K562 (cell line): ENCODE measurements around the gene ADCY6. TPM values are rescaled to one million over a fixed set of nuclear protein-coding genes. Genes with fewer than 3 reads are reported as not detected.

Experiments used
- ATAC-seq: fragments of 200-7000 bp; cut with Tn5 transposase; 3 replicates; pipeline ENCODE4 v1.9.1; 2020; ENCODE audit warnings: moderate library complexity
- BruUV-seq: library from RNA; stranded (reverse); fragments of 400-500 nt; replicated peaks from 2 replicates; lab custom pipeline; 2021; lab: Mats Ljungman, UMichigan
- CTCF ChIA-PET: fragments of 300-600 bp; formaldehyde crosslinking; extraction: SDS; loops from one replicate; lab custom pipeline; 2021; ENCODE audit warnings: low intra/inter-chr PET ratio; lab: Yijun Ruan, JAX
- POLR2A ChIA-PET: fragments of 300-600, 350-650 bp; sonication (Branson Sonifier 250); formaldehyde crosslinking; extraction: SDS; loops from one replicate; lab custom pipeline; 2021; ENCODE audit warnings: antibody characterized with exemption, inconsistent platforms; lab: Yijun Ruan, JAX
- DNase-seq, 4 experiments: peaks; one replicate each; pipeline versions ENCODE4 v3.0.0 to v3.0.0-alpha.2; 2011 to 2018; ENCODE audit warnings: low spot score in 3 of 4, mixed read lengths in 3 of 4; ENCODE audit errors: extremely low read depth in 1 of 4
- FAIRE-seq: peaks from 2 replicates; lab custom pipeline; 2011; peaks lifted over from hg19 to GRCh38; lab: Jason Lieb, UNC
- H2AFZ ChIP-seq: 2 replicates; pipeline ENCODE4 v1.6.0; 2011; ENCODE audit warnings: low read depth, low read length, control low read depth, inconsistent platforms
- H3K27ac ChIP-seq: fragments of 200-600 bp; 3 replicates; pipeline ENCODE4 v1.8.0; 2011; ENCODE audit warnings: low read depth, mild to moderate bottlenecking, control low read depth, inconsistent platforms, low read length, moderate library complexity, mixed read lengths; ENCODE audit errors: extremely low read depth
- H3K27me3 ChIP-seq, 2 experiments: fragments of 300-600 bp in 1 of 2; 2 replicates in 1 of 2; 3 replicates in 1 of 2; pipeline versions ENCODE4 v1.6.0 to v1.8.0; 2011; ENCODE audit warnings: inconsistent platforms in 2 of 2, low read length in 2 of 2, mild to moderate bottlenecking in 1 of 2, mixed read lengths in 1 of 2, moderate library complexity in 1 of 2; ENCODE audit not compliant: control insufficient read depth in 2 of 2, insufficient read depth in 2 of 2
- H3K36me3 ChIP-seq: fragments of 300-600 bp; 3 replicates; pipeline ENCODE4 v1.8.0; 2011; ENCODE audit warnings: mild to moderate bottlenecking, low read length, inconsistent platforms; ENCODE audit not compliant: control insufficient read depth, insufficient read depth
- H3K4me1 ChIP-seq, 2 experiments: fragments of 200-600 bp in 1 of 2; replicated peaks in 1 of 2; 2 replicates in 1 of 2; 3 replicates in 1 of 2; pipeline versions ENCODE4 v1.5.1 to v1.8.0; 2011; ENCODE audit warnings: inconsistent platforms in 2 of 2, low read length in 2 of 2, mild to moderate bottlenecking in 1 of 2, mixed read lengths in 1 of 2, moderate library complexity in 1 of 2; ENCODE audit not compliant: control insufficient read depth in 2 of 2, insufficient read depth in 2 of 2
- H3K4me2 ChIP-seq: 2 replicates; pipeline ENCODE4 v1.6.1; 2011; ENCODE audit warnings: low read length, control low read depth, inconsistent platforms, mixed read lengths; ENCODE audit not compliant: insufficient read depth
- H3K4me3 ChIP-seq: fragments of 200-600 bp; sonication (generic), shearing (Covaris generic); 2 replicates; pipeline ENCODE4 v1.5.1; 2016; ENCODE audit warnings: control low read depth, inconsistent platforms
- H3K79me2 ChIP-seq: fragments of 200-600 bp; 3 replicates; pipeline ENCODE4 v1.8.0; 2011; ENCODE audit warnings: low read length, inconsistent platforms; ENCODE audit not compliant: control insufficient read depth, insufficient read depth
- H3K9ac ChIP-seq, 2 experiments: 2 replicates each; pipeline versions ENCODE4 v1.6.0 to v1.6.1; 2011; ENCODE audit warnings: low read depth in 2 of 2, low read length in 2 of 2, control low read depth in 1 of 2, inconsistent platforms in 1 of 2, mild to moderate bottlenecking in 1 of 2, mixed read lengths in 1 of 2; ENCODE audit not compliant: insufficient read depth in 1 of 2
- H3K9me1 ChIP-seq: one replicate; pipeline ENCODE4 v1.6.0; 2011; ENCODE audit warnings: inconsistent platforms, mild to moderate bottlenecking, low read length, moderate library complexity; ENCODE audit not compliant: control insufficient read depth, insufficient read depth
- H3K9me3 ChIP-seq: replicated peaks from 2 replicates; pipeline ENCODE4 v1.5.1; 2011; ENCODE audit warnings: low read depth, low read length, inconsistent platforms; ENCODE audit not compliant: control insufficient read depth, insufficient read depth
- H4K20me1 ChIP-seq: replicated peaks from 2 replicates; pipeline ENCODE4 v1.6.1; 2011; ENCODE audit warnings: low read length, inconsistent platforms, mixed read lengths; ENCODE audit not compliant: control insufficient read depth, insufficient read depth
- HMG20B ChIP-seq: fragments of 250-450 bp; sonication (Bioruptor Pico); IDR thresholded peaks from 2 replicates; pipeline ENCODE4 v1.5.0; 2021; ENCODE audit warnings: mild to moderate bottlenecking
- SRF ChIP-seq, 2 experiments: fragments of 250-450, 450-650 bp in 1 of 2; sonication (Bioruptor Pico) in 1 of 2; sonication (generic) in 1 of 2; formaldehyde crosslinking; IDR thresholded peaks; 2 replicates each; pipeline versions ENCODE4 v1.5.0 to v1.5.1; 2020 to 2022; ENCODE audit warnings: mild to moderate bottlenecking in 1 of 2, missing genetic modification reagents in 1 of 2
- ZNF134 ChIP-seq: fragments of 250-450 bp; sonication (Bioruptor Pico); conservative IDR thresholded peaks from 2 replicates; pipeline ENCODE4 v1.4.0; 2020
- ZNF445 ChIP-seq: fragments of 250-450 bp; sonication (Bioruptor Pico); IDR thresholded peaks from 2 replicates; pipeline ENCODE4 v1.4.0; 2020; ENCODE audit warnings: low read depth, mild to moderate bottlenecking, moderate library complexity
- WGBS: fragments of 100-300 bp; shearing (Covaris generic); methylation state at CpG from one replicate; pipeline ENCODE4 v1.1.6; 2016; ENCODE audit warnings: low coverage, mixed read lengths; ENCODE audit not compliant: insufficient coverage; ENCODE audit errors: missing lambda C conversion rate; 5-methylcytosine and 5-hydroxymethylcytosine counted together
- in situ Hi-C: fragments of 300-500 bp; cut with MboI; formaldehyde crosslinking; loops from 4 replicates; pipeline ENCODE4 v1.15.0; 2018; ENCODE audit warnings: inconsistent platforms, mixed read lengths
- intact Hi-C: fragments of 100-400 bp; cut with micrococcal nuclease; formaldehyde crosslinking; loops from 2 replicates; pipeline ENCODE4 v1.14.2; 2022
- polyA plus RNA-seq, 8 experiments: library from polyadenylated mRNA; depleted of rRNA in 4 of 8; stranded (reverse) in 5 of 8; unstranded in 3 of 8; fragments of >200 nt; fragmentation: Nextera tagmentation in 2 of 8; fragmentation: Illumina TruSeq in 1 of 8; extraction: Ambion mirVana in 2 of 8; extraction: Trizol in 1 of 8; gene quantifications; 2 replicates each; pipeline versions ENCODE4 v1.2.1 to v1.2.3, GENCODE V29; 2011 to 2014; ENCODE audit warnings: inconsistent platforms in 1 of 8, missing spikeins in 1 of 8
- total RNA-seq, 7 experiments: library from RNA; depleted of rRNA in 6 of 7; stranded (reverse); fragments of >200 nt in 6 of 7; fragmentation: Illumina TruSeq in 2 of 7; extraction: Trizol in 2 of 7; gene quantifications; 2 replicates each; pipeline versions ENCODE4 v1.2.1 to v1.2.3, GENCODE V29; 2011 to 2021; ENCODE audit warnings: low replicate concordance in 1 of 7
- TF ChIP-seq, protein P1 (sequence below): sonication (generic); formaldehyde crosslinking; IDR thresholded peaks from 2 replicates; pipeline ENCODE4 v1.8.0; 2023; ENCODE audit warnings: mild to moderate bottlenecking, missing genetic modification reagents
- TF ChIP-seq, protein P2 (sequence below), 3 experiments: IDR thresholded peaks in 2 of 3; conservative IDR thresholded peaks in 1 of 3; 2 replicates each; pipeline ENCODE4 v1.5.1; 2011 to 2012; ENCODE audit warnings: low read length in 3 of 3, mild to moderate bottlenecking in 3 of 3, control low read depth in 2 of 3, improper control_type of control experiment in 1 of 3, inconsistent platforms in 1 of 3, low read depth in 1 of 3, mixed read lengths in 1 of 3, moderate library complexity in 1 of 3; ENCODE audit not compliant: insufficient read depth in 2 of 3
- TF ChIP-seq, protein P3 (sequence below): sonication (generic); formaldehyde crosslinking; IDR thresholded peaks from 2 replicates; pipeline ENCODE4 v1.9.0; 2022; ENCODE audit warnings: mild to moderate bottlenecking, missing genetic modification reagents
- TF ChIP-seq, protein P4 (sequence below): fragments of 450-650 bp; IDR thresholded peaks from 2 replicates; pipeline ENCODE4 v1.6.1; 2016; ENCODE audit warnings: antibody characterized with exemption

Gene ADCY6
- total and polyA plus RNA-seq, 9 of the 15 experiments (the other 6 are each of a cell fraction or from before 2014, with no cell fraction given) = 0.01 to 1.0 (median 0.53) TPM

DNA sequence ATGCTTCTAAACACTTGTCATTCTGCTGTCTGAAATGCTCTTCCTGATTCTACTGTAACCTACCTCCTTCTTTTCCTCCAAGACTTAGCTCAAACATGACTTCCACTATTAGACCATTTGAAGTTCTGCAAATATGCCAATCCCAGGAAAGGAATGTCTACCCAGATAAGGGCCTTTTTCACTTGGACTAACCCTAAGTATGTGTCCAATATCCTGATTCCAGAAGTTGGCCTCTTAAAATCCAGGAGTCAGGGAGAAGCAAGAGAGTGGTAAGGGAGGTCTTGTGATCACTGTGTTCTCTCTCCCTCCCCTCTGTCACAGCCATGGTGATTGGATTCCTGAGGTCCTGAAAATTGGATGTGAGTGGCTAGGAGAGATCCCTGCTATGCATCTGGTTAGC, 30.2 kb downstream of the ADCY6 start:
- in situ Hi-C loops (no loop called here), intact Hi-C loops (loop anchor here (10.0 kb wide), 1 partner anchor 226 kb away; no protein-coding TSS in a partner anchor)
- Histone ChIP-seq H3K36me3 (no peaks in the 10 kb centered on the region), H3K9me1 (no peaks in the 10 kb centered on the region), H3K9me3 (no peaks in the 10 kb centered on the region), H3K79me2 (no peaks in the 10 kb centered on the region), H3K4me2 (no peak overlapping the region), H2AFZ (no peak overlapping the region), H3K4me3 (no peak overlapping the region), H3K27ac (no peak overlapping the region), H3K9ac (no peak overlapping the region), H3K4me1 (no peaks in the 10 kb centered on the region), H3K27me3 (peaks cover 0 to 2% of the 10 kb centered on the region in 2 experiments; a peak in 4 of 5 replicates), H4K20me1 (no peaks in the 10 kb centered on the region)
- no TSS peak for BruUV-seq
- TF ChIP-seq, protein P1, sequence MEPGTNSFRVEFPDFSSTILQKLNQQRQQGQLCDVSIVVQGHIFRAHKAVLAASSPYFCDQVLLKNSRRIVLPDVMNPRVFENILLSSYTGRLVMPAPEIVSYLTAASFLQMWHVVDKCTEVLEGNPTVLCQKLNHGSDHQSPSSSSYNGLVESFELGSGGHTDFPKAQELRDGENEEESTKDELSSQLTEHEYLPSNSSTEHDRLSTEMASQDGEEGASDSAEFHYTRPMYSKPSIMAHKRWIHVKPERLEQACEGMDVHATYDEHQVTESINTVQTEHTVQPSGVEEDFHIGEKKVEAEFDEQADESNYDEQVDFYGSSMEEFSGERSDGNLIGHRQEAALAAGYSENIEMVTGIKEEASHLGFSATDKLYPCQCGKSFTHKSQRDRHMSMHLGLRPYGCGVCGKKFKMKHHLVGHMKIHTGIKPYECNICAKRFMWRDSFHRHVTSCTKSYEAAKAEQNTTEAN (CRISPR knock-in tag) = no peak
- TF ChIP-seq HMG20B (CRISPR knock-in tag) (no peak), ZNF445 (no peak)
- ATAC-seq (no peak), DNase-seq (no peak), FAIRE-seq (no peak)
- CTCF ChIA-PET = no interaction called here
- POLR2A ChIA-PET = interaction anchor here (0.5 to 1.0 kb wide), 3 partner anchors 11 to 54 kb away, joined by 3 read pairs; no protein-coding TSS in a partner anchor

DNA sequence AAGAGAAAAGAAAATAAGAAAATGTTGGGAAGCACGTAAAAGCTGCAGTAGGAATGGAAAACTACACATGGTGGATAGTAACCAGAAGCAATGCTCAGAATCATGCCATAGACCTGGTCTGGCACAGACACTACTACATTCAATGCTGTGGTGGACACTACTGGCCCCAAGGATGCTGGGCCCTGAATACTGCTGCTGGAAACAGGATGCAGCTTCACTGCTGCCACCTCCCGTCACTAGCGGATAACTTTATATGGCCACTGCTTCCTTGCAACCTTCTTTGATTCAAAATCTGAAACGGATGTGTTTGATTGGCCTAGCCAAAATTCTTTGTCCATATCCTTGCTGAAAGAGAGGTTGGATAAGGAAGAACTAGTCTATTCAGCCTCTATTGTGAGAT, 30.7 kb downstream of the ADCY6 start:
- H3K9ac ChIP-seq = no peak overlapping the region
- no peaks in the 10 kb centered on the region for H3K79me2 ChIP-seq
- H3K36me3 ChIP-seq = no peaks in the 10 kb centered on the region
- POLR2A ChIA-PET = interaction anchor here (1.0 kb wide), 2 partner anchors 10 to 13 kb away, joined by 3 read pairs; no protein-coding TSS in a partner anchor
- peak; percentile 83 for ATAC-seq
- no peak overlapping the region for H2AFZ ChIP-seq
- DNase-seq = no peak
- no peak overlapping the region for H3K4me2 ChIP-seq
- no peak for FAIRE-seq
- H3K4me1 ChIP-seq = no peaks in the 10 kb centered on the region
- in situ Hi-C loops (no loop called here), intact Hi-C loops (loop anchor here (10.0 kb wide), 1 partner anchor 227 kb away; no protein-coding TSS in a partner anchor)
- CTCF ChIA-PET = interaction anchor here (0.5 kb wide), 1 partner anchor 143 kb away, joined by 3 read pairs; no protein-coding TSS in a partner anchor
- no peaks in the 10 kb centered on the region for H4K20me1 ChIP-seq
- WGBS = 4% methylated on average over 4 of the region's 4 CpGs
- no peak overlapping the region for H3K27ac ChIP-seq
- H3K9me1 ChIP-seq = no peaks in the 10 kb centered on the region
- peaks cover 0 to 2% of the 10 kb centered on the region in 2 experiments; a peak in 4 of 5 replicates for H3K27me3 ChIP-seq
- H3K9me3 ChIP-seq = no peaks in the 10 kb centered on the region
- no TSS peak for BruUV-seq
- no peak overlapping the region for H3K4me3 ChIP-seq
- TF ChIP-seq SRF (CRISPR knock-in tag; IDR thresholded peaks at IDR 0.05) (peak in 1 of 2 experiments; percentile 32; a peak in 1 of 4 replicates), ZNF134 (CRISPR knock-in tag) (no peak)
- TF ChIP-seq, protein P2, sequence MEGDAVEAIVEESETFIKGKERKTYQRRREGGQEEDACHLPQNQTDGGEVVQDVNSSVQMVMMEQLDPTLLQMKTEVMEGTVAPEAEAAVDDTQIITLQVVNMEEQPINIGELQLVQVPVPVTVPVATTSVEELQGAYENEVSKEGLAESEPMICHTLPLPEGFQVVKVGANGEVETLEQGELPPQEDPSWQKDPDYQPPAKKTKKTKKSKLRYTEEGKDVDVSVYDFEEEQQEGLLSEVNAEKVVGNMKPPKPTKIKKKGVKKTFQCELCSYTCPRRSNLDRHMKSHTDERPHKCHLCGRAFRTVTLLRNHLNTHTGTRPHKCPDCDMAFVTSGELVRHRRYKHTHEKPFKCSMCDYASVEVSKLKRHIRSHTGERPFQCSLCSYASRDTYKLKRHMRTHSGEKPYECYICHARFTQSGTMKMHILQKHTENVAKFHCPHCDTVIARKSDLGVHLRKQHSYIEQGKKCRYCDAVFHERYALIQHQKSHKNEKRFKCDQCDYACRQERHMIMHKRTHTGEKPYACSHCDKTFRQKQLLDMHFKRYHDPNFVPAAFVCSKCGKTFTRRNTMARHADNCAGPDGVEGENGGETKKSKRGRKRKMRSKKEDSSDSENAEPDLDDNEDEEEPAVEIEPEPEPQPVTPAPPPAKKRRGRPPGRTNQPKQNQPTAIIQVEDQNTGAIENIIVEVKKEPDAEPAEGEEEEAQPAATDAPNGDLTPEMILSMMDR (IDR thresholded peaks at IDR 0.05 in 2 of 3, conservative IDR thresholded peaks at IDR 0.05 in 1 of 3; ENCODE audit: insufficient read depth in 2 of 3, low read depth in 1 of 3, low read length in 3 of 3) = peak; percentile 21 to 39 (median 22); a peak in 2 of 6 replicates
- TF ChIP-seq, protein P3, sequence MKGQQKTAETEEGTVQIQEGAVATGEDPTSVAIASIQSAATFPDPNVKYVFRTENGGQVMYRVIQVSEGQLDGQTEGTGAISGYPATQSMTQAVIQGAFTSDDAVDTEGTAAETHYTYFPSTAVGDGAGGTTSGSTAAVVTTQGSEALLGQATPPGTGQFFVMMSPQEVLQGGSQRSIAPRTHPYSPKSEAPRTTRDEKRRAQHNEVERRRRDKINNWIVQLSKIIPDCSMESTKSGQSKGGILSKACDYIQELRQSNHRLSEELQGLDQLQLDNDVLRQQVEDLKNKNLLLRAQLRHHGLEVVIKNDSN (CRISPR knock-in tag) = no peak
- TF ChIP-seq, protein P4, sequence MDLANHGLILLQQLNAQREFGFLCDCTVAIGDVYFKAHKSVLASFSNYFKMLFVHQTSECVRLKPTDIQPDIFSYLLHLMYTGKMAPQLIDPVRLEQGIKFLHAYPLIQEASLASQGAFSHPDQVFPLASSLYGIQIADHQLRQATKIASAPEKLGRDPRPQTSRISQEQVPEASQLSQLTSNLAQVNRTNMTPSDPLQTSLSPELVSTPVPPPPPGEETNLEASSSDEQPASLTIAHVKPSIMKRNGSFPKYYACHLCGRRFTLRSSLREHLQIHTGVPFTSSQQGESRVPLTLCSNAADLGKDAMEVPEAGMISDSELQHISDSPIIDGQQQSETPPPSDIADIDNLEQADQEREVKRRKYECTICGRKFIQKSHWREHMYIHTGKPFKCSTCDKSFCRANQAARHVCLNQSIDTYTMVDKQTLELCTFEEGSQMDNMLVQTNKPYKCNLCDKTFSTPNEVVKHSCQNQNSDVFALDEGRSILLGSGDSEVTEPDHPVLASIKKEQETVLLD = no peak
